GM19468 (cell line): ENCODE data around the gene SLC17A4.

Experiments
- ATAC-seq: cut with Tn5 transposase; IDR thresholded peaks from one replicate; pipeline ENCODE4 v1.9.1; 2021; ENCODE audit warnings: mild to moderate bottlenecking, moderate library complexity, moderate number of reproducible peaks; ENCODE audit not compliant: unreplicated experiment; ENCODE audit errors: extremely low read depth

Gene SLC17A4

GRCh38 chr6:25754535-25754934, at the start of gene SLC17A4:
Gene SLC17A4, plus strand, starts transcription at chr6:25754742. Its CDS starts 7,221 bp downstream, at chr6:25761963.
- ATAC-seq: no peak

GRCh38 chr6:25706314-25707014, 48.1 kb upstream of the SLC17A4 start:
- no peak for ATAC-seq

- no peak for ATAC-seq
These were observed 44.8 kb upstream of the SLC17A4 start for GRCh38 chr6:25709761-25710160.

- ATAC-seq: no peak
These were observed 44.3 kb upstream of the SLC17A4 start for GRCh38 chr6:25710287-25710686.

GRCh38 chr6:25713824-25714223, 40.7 kb upstream of the SLC17A4 start:
- no peak for ATAC-seq

GRCh38 chr6:25714765-25715164, 39.8 kb upstream of the SLC17A4 start:
- no peak for ATAC-seq

- ATAC-seq: no peak
These were observed 38.7 kb upstream of the SLC17A4 start for GRCh38 chr6:25715794-25716193.

- no peak for ATAC-seq
These were observed 36.4 kb upstream of the SLC17A4 start for GRCh38 chr6:25717866-25718740.

- ATAC-seq: no peak
These were observed 28.2 kb upstream of the SLC17A4 start for GRCh38 chr6:25726122-25726911.

GRCh38 chr6:25727028-25727427, 27.5 kb upstream of the SLC17A4 start:
- ATAC-seq: no peak

- ATAC-seq: no peak
These were observed 23.6 kb upstream of the SLC17A4 start for GRCh38 chr6:25730907-25731306.

- ATAC-seq: no peak
These were observed 22.8 kb upstream of the SLC17A4 start for GRCh38 chr6:25731721-25732120.

- ATAC-seq: no peak
These were observed 21.9 kb upstream of the SLC17A4 start for GRCh38 chr6:25732468-25733198.

- no peak for ATAC-seq
These were observed 19.3 kb upstream of the SLC17A4 start for GRCh38 chr6:25735261-25735660.

GRCh38 chr6:25743868-25744267, 10.7 kb upstream of the SLC17A4 start:
- no peak for ATAC-seq

GRCh38 chr6:25745836-25746235, 8.7 kb upstream of the SLC17A4 start:
- no peak for ATAC-seq

- no peak for ATAC-seq
These were observed 7.6 kb upstream of the SLC17A4 start for GRCh38 chr6:25746968-25747367.

- ATAC-seq: no peak
These were observed 7.1 kb upstream of the SLC17A4 start for GRCh38 chr6:25747477-25747876.

- ATAC-seq: no peak
These were observed 6.5 kb upstream of the SLC17A4 start for GRCh38 chr6:25748049-25748448.
